A549 (cell line): Measurements from ENCODE around the gene SPOCK2. TPM values are rescaled to one million over a fixed set of nuclear protein-coding genes. Genes with fewer than 3 reads are reported as not detected.

Experiments
- ATAC-seq, 2 experiments: fragments of 200-7000 bp in 1 of 2; fragments of >200 bp in 1 of 2; cut with Nextera tagmentation in 1 of 2; cut with Tn5 transposase in 1 of 2; 3 replicates each; pipeline versions ENCODE4 v1.8.0 to v1.9.1; 2018 to 2020; ENCODE audit warnings: mild to moderate bottlenecking in 1 of 2, moderate library complexity in 1 of 2
- CTCF ChIA-PET: fragments of 300-600 bp; sonication (Branson Sonifier 250); formaldehyde crosslinking; extraction: SDS; loops from one replicate; lab custom pipeline; 2021; ENCODE audit warnings: antibody characterized with exemption, inconsistent platforms; lab: Yijun Ruan, JAX
- POLR2A ChIA-PET: fragments of 350-600 bp; formaldehyde crosslinking; extraction: SDS; loops from one replicate; lab custom pipeline; 2021; ENCODE audit warnings: antibody characterized with exemption, inconsistent platforms; lab: Yijun Ruan, JAX
- DNase-seq, 2 experiments: peaks; one replicate each; pipeline versions ENCODE4 v3.0.0 to v3.0.0-alpha.2; 2011 to 2016; ENCODE audit warnings: low read depth in 1 of 2, low spot score in 1 of 2
- FAIRE-seq: peaks from 2 replicates; lab custom pipeline; 2011; peaks lifted over from hg19 to GRCh38; lab: Jason Lieb, UNC
- H3K27ac ChIP-seq, 2 experiments: fragments of >200 bp; sonication (Bioruptor Twin); formaldehyde crosslinking; 3 replicates each; pipeline ENCODE4 v1.5.1; 2016 to 2017
- H3K4me1 ChIP-seq: fragments of >200 bp; sonication (Bioruptor Twin); formaldehyde crosslinking; 3 replicates; pipeline ENCODE4 v1.6.1; 2016
- H3K4me2 ChIP-seq: fragments of >200 bp; sonication (Bioruptor Twin); formaldehyde crosslinking; 3 replicates; pipeline ENCODE4 v1.6.1; 2016
- H3K4me3 ChIP-seq: fragments of >200 bp; sonication (Bioruptor Twin); formaldehyde crosslinking; 3 replicates; pipeline ENCODE4 v1.5.1; 2016
- H3K9me3 ChIP-seq: fragments of >200 bp; sonication (Bioruptor Twin); formaldehyde crosslinking; 3 replicates; pipeline ENCODE4 v1.6.1; 2016
- CBX8 ChIP-seq: fragments of 200-600 bp; sonication (generic); IDR thresholded peaks from 2 replicates; pipeline ENCODE4 v1.6.1; 2016
- CHD2 ChIP-seq: fragments of 150-350 bp; IDR thresholded peaks from 2 replicates; pipeline ENCODE4 v1.6.1; 2014; ENCODE audit warnings: low read length; ENCODE audit not compliant: partially characterized antibody
- CHD4 ChIP-seq: fragments of 200-600 bp; sonication (generic); IDR thresholded peaks from 2 replicates; pipeline ENCODE4 v1.6.1; 2016; ENCODE audit warnings: antibody characterized with exemption, mild to moderate bottlenecking, borderline replicate concordance
- HDAC2 ChIP-seq: fragments of 200-600 bp; sonication (generic); IDR thresholded peaks from 2 replicates; pipeline ENCODE4 v1.6.1; 2016
- HOXA7 ChIP-seq: fragments of 250-450 bp; sonication (Bioruptor Pico); IDR thresholded peaks from 2 replicates; pipeline ENCODE4 v1.5.0; 2020; ENCODE audit warnings: mild to moderate bottlenecking, moderate library complexity
- JUN ChIP-seq, 2 experiments: fragments of >200 bp; sonication (Bioruptor Twin); formaldehyde crosslinking; IDR thresholded peaks; 2 replicates in 1 of 2; 3 replicates in 1 of 2; pipeline ENCODE4 v1.6.1; 2016 to 2017
- MAFK ChIP-seq: fragments of 450-650 bp; IDR thresholded peaks from 2 replicates; pipeline ENCODE4 v1.6.1; 2014; ENCODE audit not compliant: partially characterized antibody
- MYC ChIP-seq: IDR thresholded peaks from 2 replicates; pipeline ENCODE4 v1.6.1; 2012; ENCODE audit warnings: mild to moderate bottlenecking, inconsistent platforms, low read length, improper control_type of control experiment, borderline replicate concordance
- NFE2L2 ChIP-seq: fragments of 150-350 bp; conservative IDR thresholded peaks from 2 replicates; pipeline ENCODE4 v1.6.1; 2014; ENCODE audit warnings: low read length
- POLR2A ChIP-seq: IDR thresholded peaks from 2 replicates; pipeline ENCODE4 v1.6.1; 2012; ENCODE audit warnings: mild to moderate bottlenecking, low read length
- POLR2AphosphoS2 ChIP-seq: conservative IDR thresholded peaks from 2 replicates; pipeline ENCODE4 v1.6.1; 2012; ENCODE audit warnings: low read length, improper control_type of control experiment, inconsistent platforms
- RARB ChIP-seq: fragments of 250-450 bp; sonication (Bioruptor Pico); IDR thresholded peaks from 2 replicates; pipeline ENCODE4 v1.8.0; 2021; ENCODE audit warnings: mild to moderate bottlenecking, moderate library complexity
- RFX5 ChIP-seq: fragments of 450-650 bp; IDR thresholded peaks from 2 replicates; pipeline ENCODE4 v1.7.1; 2014; ENCODE audit warnings: antibody characterized with exemption, mild to moderate bottlenecking, moderate library complexity
- TFCP2L1 ChIP-seq: fragments of 250-450 bp; sonication (Bioruptor Pico); IDR thresholded peaks from 2 replicates; pipeline ENCODE4 v1.5.0; 2021; ENCODE audit warnings: mild to moderate bottlenecking
- ZC3H11A ChIP-seq: fragments of 450-650 bp; IDR thresholded peaks from 2 replicates; pipeline ENCODE4 v1.6.1; 2014; ENCODE audit warnings: antibody characterized with exemption, mild to moderate bottlenecking
- ZSCAN20 ChIP-seq: fragments of 250-450 bp; sonication (Bioruptor Pico); IDR thresholded peaks from 2 replicates; pipeline ENCODE4 v1.8.0; 2022; ENCODE audit warnings: mild to moderate bottlenecking, moderate library complexity
- WGBS: methylation state at CpG from one replicate; pipeline ENCODE4 v1.1.6; 2017; ENCODE audit errors: missing lambda C conversion rate; 5-methylcytosine and 5-hydroxymethylcytosine counted together
- polyA plus RNA-seq, 4 experiments: library from polyadenylated mRNA; depleted of rRNA in 3 of 4; stranded (reverse); fragments of >200 nt; fragmentation: RNase III in 1 of 4; extraction: RNeasy Plus Mini Kit Qiagen cat#74134 plus additional on column Dnase treatment in 1 of 4; gene quantifications; 2 replicates in 3 of 4; 3 replicates in 1 of 4; pipeline ENCODE4 v1.2.3, GENCODE V29; 2011 to 2017
- TF ChIP-seq, protein P1 (sequence below): IDR thresholded peaks from 2 replicates; pipeline ENCODE4 v1.6.1; 2012
- TF ChIP-seq, protein P2 (sequence below): fragments of 200-600 bp; sonication (generic); IDR thresholded peaks from 2 replicates; pipeline ENCODE4 v1.6.1; 2016; ENCODE audit warnings: antibody characterized with exemption, mild to moderate bottlenecking, moderate library complexity

The SPOCK2 gene
- polyA plus RNA-seq, 2 of the 4 experiments (the other 2 are of a cell fraction): 0.52 to 0.67 TPM

- POLR2A ChIA-PET: no interaction called here
- Histone ChIP-seq H3K4me2 (no peak overlapping the region), H3K4me1 (peaks cover 45% of the 10 kb centered on the region), H3K4me3 (no peak overlapping the region), H3K27ac (no peak overlapping the region; a peak in 1 of 6 replicates), H3K9me3 (no peaks in the 10 kb centered on the region)
- FAIRE-seq (no peak), DNase-seq (no peak), ATAC-seq (no peak)
- WGBS: 97% methylated on average over 4 of the region's 4 CpGs
- CTCF ChIA-PET: interaction anchor here (0.7 to 2.5 kb wide), 8 partner anchors 32 to 234 kb away, joined by 3 to 10 read pairs (median 4); no protein-coding TSS in a partner anchor
- TF ChIP-seq ZC3H11A: peak; percentile 81
- TF ChIP-seq, protein P1, sequence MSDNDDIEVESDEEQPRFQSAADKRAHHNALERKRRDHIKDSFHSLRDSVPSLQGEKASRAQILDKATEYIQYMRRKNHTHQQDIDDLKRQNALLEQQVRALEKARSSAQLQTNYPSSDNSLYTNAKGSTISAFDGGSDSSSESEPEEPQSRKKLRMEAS: no peak
Observed at GRCh38 chr10:72093450-72093849, 5.1 kb upstream of the SPOCK2 start.

DNA sequence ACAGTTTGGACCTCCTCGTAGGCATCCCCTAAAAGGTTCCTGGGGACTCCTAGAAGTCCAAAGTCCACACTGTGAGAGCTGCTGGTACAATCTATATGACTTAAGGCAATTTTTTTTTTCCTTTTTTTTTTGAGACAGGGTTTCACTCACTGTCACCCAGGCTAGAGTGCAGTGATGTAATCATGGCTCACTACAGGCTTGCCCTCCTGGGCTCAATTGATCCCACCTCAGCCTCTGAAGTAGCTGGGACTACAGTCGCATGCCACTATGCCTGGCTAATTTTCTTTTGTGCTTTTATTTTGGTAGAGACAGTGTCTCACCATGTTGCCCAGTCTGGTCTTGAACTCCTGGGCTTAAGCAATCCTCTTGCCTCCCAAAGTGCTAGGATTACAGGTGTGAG is 4.6 kb upstream of the SPOCK2 start:
- DNase-seq (no peak), FAIRE-seq (no peak), ATAC-seq (no peak)
- POLR2A ChIA-PET: no interaction called here
- Histone ChIP-seq H3K4me2 (no peak overlapping the region), H3K4me1 (peaks cover 40% of the 10 kb centered on the region), H3K27ac (peak overlapping the region in 1 of 2 experiments; percentile 31; a peak in 3 of 6 replicates), H3K9me3 (no peaks in the 10 kb centered on the region), H3K4me3 (no peak overlapping the region)
- TF ChIP-seq NFE2L2: no peak
- no peak for TF ChIP-seq CBX8
- WGBS: 68% methylated on average over 2 of the region's 2 CpGs
- CTCF ChIA-PET: interaction anchor here (1.4 to 2.5 kb wide), 3 partner anchors 44 to 235 kb away, joined by 4 to 10 read pairs (median 6); no protein-coding TSS in a partner anchor

DNA sequence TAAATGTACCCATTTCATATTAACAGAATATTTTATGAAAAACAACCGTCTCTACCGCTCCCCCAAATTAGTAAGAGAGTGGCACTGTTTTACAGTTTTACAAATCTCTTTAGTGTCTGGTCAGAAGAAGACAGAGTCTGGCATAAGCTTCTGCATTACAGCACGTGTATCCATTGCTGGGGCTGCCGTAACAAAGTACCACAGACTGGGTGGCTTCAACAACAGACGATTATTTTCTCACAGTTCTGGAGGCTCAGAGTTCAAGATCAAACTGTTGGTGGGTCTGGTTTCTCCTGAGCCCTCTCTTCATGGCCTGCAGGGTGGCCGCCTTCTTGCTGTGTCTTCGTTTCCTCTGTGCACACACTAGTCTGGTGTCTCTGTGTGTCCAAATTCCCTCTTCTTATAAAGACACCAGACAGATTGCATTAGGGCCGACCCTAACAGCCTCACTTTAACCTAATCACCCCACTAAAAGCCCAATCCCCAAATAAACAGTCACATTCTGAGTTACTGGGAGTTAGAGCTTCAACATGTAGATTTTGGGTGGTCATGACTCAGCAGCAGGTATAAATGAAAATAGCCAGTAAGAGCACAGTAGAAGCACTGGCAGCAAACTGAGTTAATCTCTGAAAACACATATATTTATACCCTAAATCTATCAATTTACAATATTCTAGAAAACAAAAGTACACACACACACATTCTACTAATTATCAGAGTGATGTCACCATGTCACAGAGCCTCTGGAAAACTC is 4.0 kb upstream of the SPOCK2 start:
- Histone ChIP-seq H3K4me2 (no peak overlapping the region), H3K9me3 (no peaks in the 10 kb centered on the region), H3K4me1 (peaks cover 37% of the 10 kb centered on the region), H3K4me3 (no peak overlapping the region), H3K27ac (peak overlapping the region in 1 of 2 experiments; percentile 31; a peak in 4 of 6 replicates)
- DNase-seq (no peak), ATAC-seq (no peak), FAIRE-seq (no peak)
- no peak for TF ChIP-seq JUN (IDR thresholded peaks at IDR 0.05)
- TF ChIP-seq, protein P2, sequence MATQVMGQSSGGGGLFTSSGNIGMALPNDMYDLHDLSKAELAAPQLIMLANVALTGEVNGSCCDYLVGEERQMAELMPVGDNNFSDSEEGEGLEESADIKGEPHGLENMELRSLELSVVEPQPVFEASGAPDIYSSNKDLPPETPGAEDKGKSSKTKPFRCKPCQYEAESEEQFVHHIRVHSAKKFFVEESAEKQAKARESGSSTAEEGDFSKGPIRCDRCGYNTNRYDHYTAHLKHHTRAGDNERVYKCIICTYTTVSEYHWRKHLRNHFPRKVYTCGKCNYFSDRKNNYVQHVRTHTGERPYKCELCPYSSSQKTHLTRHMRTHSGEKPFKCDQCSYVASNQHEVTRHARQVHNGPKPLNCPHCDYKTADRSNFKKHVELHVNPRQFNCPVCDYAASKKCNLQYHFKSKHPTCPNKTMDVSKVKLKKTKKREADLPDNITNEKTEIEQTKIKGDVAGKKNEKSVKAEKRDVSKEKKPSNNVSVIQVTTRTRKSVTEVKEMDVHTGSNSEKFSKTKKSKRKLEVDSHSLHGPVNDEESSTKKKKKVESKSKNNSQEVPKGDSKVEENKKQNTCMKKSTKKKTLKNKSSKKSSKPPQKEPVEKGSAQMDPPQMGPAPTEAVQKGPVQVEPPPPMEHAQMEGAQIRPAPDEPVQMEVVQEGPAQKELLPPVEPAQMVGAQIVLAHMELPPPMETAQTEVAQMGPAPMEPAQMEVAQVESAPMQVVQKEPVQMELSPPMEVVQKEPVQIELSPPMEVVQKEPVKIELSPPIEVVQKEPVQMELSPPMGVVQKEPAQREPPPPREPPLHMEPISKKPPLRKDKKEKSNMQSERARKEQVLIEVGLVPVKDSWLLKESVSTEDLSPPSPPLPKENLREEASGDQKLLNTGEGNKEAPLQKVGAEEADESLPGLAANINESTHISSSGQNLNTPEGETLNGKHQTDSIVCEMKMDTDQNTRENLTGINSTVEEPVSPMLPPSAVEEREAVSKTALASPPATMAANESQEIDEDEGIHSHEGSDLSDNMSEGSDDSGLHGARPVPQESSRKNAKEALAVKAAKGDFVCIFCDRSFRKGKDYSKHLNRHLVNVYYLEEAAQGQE: no peak
- TF ChIP-seq HDAC2: no peak
- no peak for TF ChIP-seq CHD2
- no peak for TF ChIP-seq POLR2AphosphoS2
- TF ChIP-seq POLR2A: no peak
- no peak for TF ChIP-seq ZSCAN20 (CRISPR knock-in tag)
- no peak for TF ChIP-seq TFCP2L1 (CRISPR knock-in tag)
- TF ChIP-seq MAFK: no peak
- TF ChIP-seq NFE2L2: no peak
- no peak for TF ChIP-seq RFX5
- no peak for TF ChIP-seq MYC
- 85% methylated on average over 8 of the region's 8 CpGs for WGBS
- CTCF ChIA-PET: interaction anchor here (1.1 to 2.5 kb wide), 2 partner anchors 15 to 44 kb away, joined by 3 to 10 read pairs; no protein-coding TSS in a partner anchor
- POLR2A ChIA-PET: no interaction called here

- DNase-seq (no peak), FAIRE-seq (no peak)
- POLR2A ChIA-PET: interaction anchor here (0.7 kb wide), 1 partner anchor 40 kb away, joined by 4 read pairs; no protein-coding TSS in a partner anchor
Observed at GRCh38 chr10:72090326-72090725, 2.0 kb upstream of the SPOCK2 start.

More at GRCh38 chr10:72090326-72090725, 2.0 kb upstream of the SPOCK2 start:
- no peak for ATAC-seq
- Histone ChIP-seq H3K27ac (no peak overlapping the region), H3K4me3 (no peak overlapping the region), H3K9me3 (no peaks in the 10 kb centered on the region), H3K4me2 (no peak overlapping the region), H3K4me1 (peaks cover 17% of the 10 kb centered on the region; the same call in 2 of the 3 replicates)
- 89% methylated on average over 3 of the region's 3 CpGs for WGBS
- no peak for TF ChIP-seq HOXA7 (CRISPR knock-in tag)
- no peak for TF ChIP-seq ZSCAN20 (CRISPR knock-in tag)
- TF ChIP-seq RARB: no peak
- no peak for TF ChIP-seq CHD4
- CTCF ChIA-PET: interaction anchor here (1.2 to 1.4 kb wide), 3 partner anchors 11 to 29 kb away, joined by 4 read pairs; no protein-coding TSS in a partner anchor
